HG03196 (cell line): Measurements from ENCODE around the gene BCL10.

ENCODE experiments used
- ATAC-seq: cut with Tn5 transposase; IDR thresholded peaks from one replicate; pipeline ENCODE4 v1.9.1; 2021; ENCODE audit not compliant: unreplicated experiment

The BCL10 gene

GRCh38 chr1:85300140-85300539 is 23.7 kb upstream of the BCL10 start:
- no peak for ATAC-seq

GRCh38 chr1:85297855-85298629 is 21.6 kb upstream of the BCL10 start:
- peak; percentile 94 for ATAC-seq

GRCh38 chr1:85297538-85297854 is 21.1 kb upstream of the BCL10 start:
- no peak for ATAC-seq

- ATAC-seq, result no peak
Measured at GRCh38 chr1:85296980-85297379, 20.5 kb upstream of the BCL10 start.

GRCh38 chr1:85295654-85296053 is 19.2 kb upstream of the BCL10 start:
- ATAC-seq, result no peak

GRCh38 chr1:85295006-85295431 is 18.6 kb upstream of the BCL10 start:
- ATAC-seq, result no peak

GRCh38 chr1:85290826-85291225 is 14.4 kb upstream of the BCL10 start:
- no peak for ATAC-seq

GRCh38 chr1:85289848-85290335 is 13.5 kb upstream of the BCL10 start:
- ATAC-seq, result no peak

- no peak for ATAC-seq
Measured at GRCh38 chr1:85289207-85289847, 12.9 kb upstream of the BCL10 start.

GRCh38 chr1:85284202-85284601 is 7.8 kb upstream of the BCL10 start:
- no peak for ATAC-seq

- ATAC-seq, result no peak
Measured at GRCh38 chr1:85283475-85284199, 7.2 kb upstream of the BCL10 start.

GRCh38 chr1:85282424-85282823 is 6.0 kb upstream of the BCL10 start:
- ATAC-seq, result no peak

- no peak for ATAC-seq
Measured at GRCh38 chr1:85280636-85281035, 4.2 kb upstream of the BCL10 start.

- ATAC-seq, result no peak
Measured at GRCh38 chr1:85279458-85280080, 3.1 kb upstream of the BCL10 start.

GRCh38 chr1:85278853-85279314 is 2.5 kb upstream of the BCL10 start:
- ATAC-seq, result peak; percentile 13

- no peak for ATAC-seq
Measured at GRCh38 chr1:85277802-85278201, 1.4 kb upstream of the BCL10 start.

GRCh38 chr1:85276978-85277639 is 677 bp upstream of the BCL10 start:
- ATAC-seq, result no peak

- ATAC-seq, result no peak
Measured at GRCh38 chr1:85275701-85276214, 674 bp downstream of the BCL10 start.

GRCh38 chr1:85274969-85275453 is 1.4 kb downstream of the BCL10 start:
- ATAC-seq, result no peak

GRCh38 chr1:85273397-85273796 is 3.0 kb downstream of the BCL10 start:
- no peak for ATAC-seq
